ENCODE data around the gene DNAJB14.

DNA sequence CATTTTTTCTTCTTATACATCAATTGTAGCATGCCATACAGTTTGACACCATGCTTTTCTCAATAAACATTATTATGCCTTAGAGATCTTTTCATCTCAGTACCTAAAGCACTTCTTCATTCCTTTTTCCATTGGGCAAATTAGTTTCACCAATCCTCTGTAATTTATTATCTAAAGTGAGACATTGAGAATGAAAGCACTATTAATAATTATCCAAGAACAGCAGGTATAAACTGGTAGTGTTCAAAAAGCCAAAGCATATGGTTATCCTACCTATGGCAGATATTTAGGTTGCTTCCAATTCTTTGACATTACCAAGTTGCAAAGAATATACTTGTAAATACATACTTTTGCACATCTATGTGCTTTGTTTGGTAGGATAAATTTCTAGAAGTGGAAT is 67.8 kb downstream of the DNAJB14 start:
- TF ChIP-seq, protein P1, sequence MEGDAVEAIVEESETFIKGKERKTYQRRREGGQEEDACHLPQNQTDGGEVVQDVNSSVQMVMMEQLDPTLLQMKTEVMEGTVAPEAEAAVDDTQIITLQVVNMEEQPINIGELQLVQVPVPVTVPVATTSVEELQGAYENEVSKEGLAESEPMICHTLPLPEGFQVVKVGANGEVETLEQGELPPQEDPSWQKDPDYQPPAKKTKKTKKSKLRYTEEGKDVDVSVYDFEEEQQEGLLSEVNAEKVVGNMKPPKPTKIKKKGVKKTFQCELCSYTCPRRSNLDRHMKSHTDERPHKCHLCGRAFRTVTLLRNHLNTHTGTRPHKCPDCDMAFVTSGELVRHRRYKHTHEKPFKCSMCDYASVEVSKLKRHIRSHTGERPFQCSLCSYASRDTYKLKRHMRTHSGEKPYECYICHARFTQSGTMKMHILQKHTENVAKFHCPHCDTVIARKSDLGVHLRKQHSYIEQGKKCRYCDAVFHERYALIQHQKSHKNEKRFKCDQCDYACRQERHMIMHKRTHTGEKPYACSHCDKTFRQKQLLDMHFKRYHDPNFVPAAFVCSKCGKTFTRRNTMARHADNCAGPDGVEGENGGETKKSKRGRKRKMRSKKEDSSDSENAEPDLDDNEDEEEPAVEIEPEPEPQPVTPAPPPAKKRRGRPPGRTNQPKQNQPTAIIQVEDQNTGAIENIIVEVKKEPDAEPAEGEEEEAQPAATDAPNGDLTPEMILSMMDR (conservative IDR thresholded peaks at IDR 0.05; ENCODE audit: low read depth, low read length): no peak
- TF ChIP-seq EZH2phosphoT487 (IDR thresholded peaks at IDR 0.05; ENCODE audit: borderline replicate concordance, low read length) (no peak), EZH2 (IDR thresholded peaks at IDR 0.05; ENCODE audit: low read length, unreplicated experiment) (no peak)
